Panc1 (cell line): Measurements from ENCODE around the gene SPEM2.

Experiments
- POLR2AphosphoS5 ChIP-seq: IDR thresholded peaks from 2 replicates; pipeline ENCODE4 v1.6.1; 2012; ENCODE audit warnings: mild to moderate bottlenecking, low read depth, low read length, moderate library complexity
- SIN3A ChIP-seq: IDR thresholded peaks from 2 replicates; pipeline ENCODE4 v1.6.1; 2012; ENCODE audit warnings: low read depth, mild to moderate bottlenecking, low read length, moderate library complexity, borderline replicate concordance; ENCODE audit not compliant: insufficient read depth
- TCF7L2 ChIP-seq: IDR thresholded peaks from 2 replicates; pipeline ENCODE4 v1.6.1; 2011; ENCODE audit warnings: mild to moderate bottlenecking, low read depth, low read length, inconsistent platforms
- TF ChIP-seq, protein P1 (sequence below): fragments of 450-650 bp; IDR thresholded peaks from 2 replicates; pipeline ENCODE4 v1.5.1; 2017; ENCODE audit warnings: mild to moderate bottlenecking
- TF ChIP-seq, protein P2 (sequence below), 2 experiments: IDR thresholded peaks; 2 replicates each; pipeline ENCODE4 v1.6.1; 2011 to 2012; ENCODE audit warnings: low read depth in 2 of 2, control low read depth in 1 of 2, low read length in 1 of 2, mild to moderate bottlenecking in 1 of 2, moderate library complexity in 1 of 2; ENCODE audit not compliant: insufficient read depth in 1 of 2

DNA sequence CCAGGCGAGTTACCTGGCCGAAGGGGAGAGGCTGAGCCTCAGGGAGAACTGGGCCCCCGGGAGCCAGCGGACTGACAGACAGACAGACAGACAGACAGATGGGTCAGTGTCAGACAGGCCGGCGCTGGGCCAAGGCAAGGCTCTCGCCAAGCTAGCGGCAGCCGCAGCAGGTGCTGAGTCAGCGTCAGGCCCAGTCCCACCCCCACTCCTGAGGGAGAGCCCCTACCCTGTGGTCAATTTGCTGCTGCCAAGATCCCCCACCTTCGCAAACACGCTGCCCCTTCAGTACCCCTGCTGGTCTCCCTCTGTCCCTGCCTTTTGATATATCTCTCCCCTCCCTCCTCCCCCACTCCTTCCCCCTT is 15.4 kb downstream of the SPEM2 start:
- TF ChIP-seq SIN3A = no peak
- TF ChIP-seq TCF7L2 = no peak
- TF ChIP-seq, protein P1, sequence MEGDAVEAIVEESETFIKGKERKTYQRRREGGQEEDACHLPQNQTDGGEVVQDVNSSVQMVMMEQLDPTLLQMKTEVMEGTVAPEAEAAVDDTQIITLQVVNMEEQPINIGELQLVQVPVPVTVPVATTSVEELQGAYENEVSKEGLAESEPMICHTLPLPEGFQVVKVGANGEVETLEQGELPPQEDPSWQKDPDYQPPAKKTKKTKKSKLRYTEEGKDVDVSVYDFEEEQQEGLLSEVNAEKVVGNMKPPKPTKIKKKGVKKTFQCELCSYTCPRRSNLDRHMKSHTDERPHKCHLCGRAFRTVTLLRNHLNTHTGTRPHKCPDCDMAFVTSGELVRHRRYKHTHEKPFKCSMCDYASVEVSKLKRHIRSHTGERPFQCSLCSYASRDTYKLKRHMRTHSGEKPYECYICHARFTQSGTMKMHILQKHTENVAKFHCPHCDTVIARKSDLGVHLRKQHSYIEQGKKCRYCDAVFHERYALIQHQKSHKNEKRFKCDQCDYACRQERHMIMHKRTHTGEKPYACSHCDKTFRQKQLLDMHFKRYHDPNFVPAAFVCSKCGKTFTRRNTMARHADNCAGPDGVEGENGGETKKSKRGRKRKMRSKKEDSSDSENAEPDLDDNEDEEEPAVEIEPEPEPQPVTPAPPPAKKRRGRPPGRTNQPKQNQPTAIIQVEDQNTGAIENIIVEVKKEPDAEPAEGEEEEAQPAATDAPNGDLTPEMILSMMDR = no peak
- TF ChIP-seq POLR2AphosphoS5 = no peak
- TF ChIP-seq, protein P2, sequence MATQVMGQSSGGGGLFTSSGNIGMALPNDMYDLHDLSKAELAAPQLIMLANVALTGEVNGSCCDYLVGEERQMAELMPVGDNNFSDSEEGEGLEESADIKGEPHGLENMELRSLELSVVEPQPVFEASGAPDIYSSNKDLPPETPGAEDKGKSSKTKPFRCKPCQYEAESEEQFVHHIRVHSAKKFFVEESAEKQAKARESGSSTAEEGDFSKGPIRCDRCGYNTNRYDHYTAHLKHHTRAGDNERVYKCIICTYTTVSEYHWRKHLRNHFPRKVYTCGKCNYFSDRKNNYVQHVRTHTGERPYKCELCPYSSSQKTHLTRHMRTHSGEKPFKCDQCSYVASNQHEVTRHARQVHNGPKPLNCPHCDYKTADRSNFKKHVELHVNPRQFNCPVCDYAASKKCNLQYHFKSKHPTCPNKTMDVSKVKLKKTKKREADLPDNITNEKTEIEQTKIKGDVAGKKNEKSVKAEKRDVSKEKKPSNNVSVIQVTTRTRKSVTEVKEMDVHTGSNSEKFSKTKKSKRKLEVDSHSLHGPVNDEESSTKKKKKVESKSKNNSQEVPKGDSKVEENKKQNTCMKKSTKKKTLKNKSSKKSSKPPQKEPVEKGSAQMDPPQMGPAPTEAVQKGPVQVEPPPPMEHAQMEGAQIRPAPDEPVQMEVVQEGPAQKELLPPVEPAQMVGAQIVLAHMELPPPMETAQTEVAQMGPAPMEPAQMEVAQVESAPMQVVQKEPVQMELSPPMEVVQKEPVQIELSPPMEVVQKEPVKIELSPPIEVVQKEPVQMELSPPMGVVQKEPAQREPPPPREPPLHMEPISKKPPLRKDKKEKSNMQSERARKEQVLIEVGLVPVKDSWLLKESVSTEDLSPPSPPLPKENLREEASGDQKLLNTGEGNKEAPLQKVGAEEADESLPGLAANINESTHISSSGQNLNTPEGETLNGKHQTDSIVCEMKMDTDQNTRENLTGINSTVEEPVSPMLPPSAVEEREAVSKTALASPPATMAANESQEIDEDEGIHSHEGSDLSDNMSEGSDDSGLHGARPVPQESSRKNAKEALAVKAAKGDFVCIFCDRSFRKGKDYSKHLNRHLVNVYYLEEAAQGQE (IDR thresholded peaks at IDR 0.05; ENCODE audit: insufficient read depth in 1 of 2, low read depth in 2 of 2, low read length in 1 of 2) = no peak
